B cell (primary cell): ENCODE data around the gene CCDC144A. TPM values are rescaled to one million over a fixed set of nuclear protein-coding genes. Genes with fewer than 3 reads are reported as not detected.
"Not testable (repeated sequence)": the region's sequence is repeated elsewhere in the genome, so short reads cannot be mapped to it uniquely, and the experiment has no call there.

Experiments
- ATAC-seq: fragments of 200-7000 bp; cut with Tn5 transposase; one replicate; pipeline ENCODE4 v1.10.0; 2021; ENCODE audit warnings: low read depth, mild to moderate bottlenecking, moderate number of reproducible peaks, moderate library complexity
- CTCF ChIA-PET: fragments of 350-600 bp; sonication (Branson Sonifier 250); formaldehyde crosslinking; loops from one replicate; lab custom pipeline; 2021; ENCODE audit warnings: antibody characterized with exemption, inconsistent platforms; lab: Charles Lee
- POLR2A ChIA-PET: fragments of 350-600 bp; sonication (Branson Sonifier 250); formaldehyde crosslinking; loops from one replicate; lab custom pipeline; 2021; ENCODE audit warnings: antibody characterized with exemption; lab: Charles Lee
- DNase-seq: peaks from one replicate; pipeline ENCODE4 v3.0.0; 2013
- H2AFZ ChIP-seq: 2 replicates; pipeline ENCODE4 v1.6.1; 2012; ENCODE audit warnings: mild to moderate bottlenecking, low read depth, low read length; ENCODE audit not compliant: insufficient read depth, poor library complexity, severe bottlenecking
- H3K27ac ChIP-seq, 2 donors: 1 replicate in 1 of 2; 2 replicates in 1 of 2; pipeline ENCODE4 v1.5.1; 2012 to 2013; ENCODE audit warnings: low read length in 2 of 2, mild to moderate bottlenecking in 2 of 2, moderate library complexity in 1 of 2
- H3K27me3 ChIP-seq, 4 experiments: fragments of 200-600 bp in 1 of 4; sonication (generic) in 1 of 4; replicated peaks in 1 of 4; 1 replicate in 2 of 4; 2 replicates in 2 of 4; pipeline versions ENCODE4 v1.6.1 to v1.7.0; 2013 to 2016; ENCODE audit warnings: low read length in 3 of 4, mild to moderate bottlenecking in 2 of 4, mixed read lengths in 1 of 4, moderate library complexity in 1 of 4; ENCODE audit not compliant: insufficient read depth in 4 of 4, control insufficient read depth in 3 of 4; ENCODE audit errors: control extremely low read depth in 1 of 4
- H3K36me3 ChIP-seq, 2 experiments: replicated peaks in 1 of 2; 1 replicate in 1 of 2; 2 replicates in 1 of 2; pipeline versions ENCODE4 v1.6.1 to v1.7.1; 2013; ENCODE audit warnings: low read length in 1 of 2; ENCODE audit not compliant: insufficient read depth in 2 of 2, control insufficient read depth in 1 of 2; ENCODE audit errors: control extremely low read depth in 1 of 2, extremely low read depth in 1 of 2
- H3K4me1 ChIP-seq, 2 donors: fragments of 200-600 bp in 1 of 2; sonication (generic) in 1 of 2; 1 replicate in 1 of 2; 2 replicates in 1 of 2; pipeline versions ENCODE4 v1.5.1 to v1.6.1; 2013 to 2017; ENCODE audit warnings: low read length in 2 of 2; ENCODE audit not compliant: control insufficient read depth in 2 of 2, insufficient read depth in 2 of 2
- H3K4me2 ChIP-seq: replicated peaks from 2 replicates; pipeline ENCODE3; 2012; ENCODE audit warnings: mild to moderate bottlenecking, low read depth, low read length; ENCODE audit not compliant: poor library complexity, severe bottlenecking
- H3K4me3 ChIP-seq, 5 experiments: fragments of 200-600 bp in 1 of 5; sonication (generic) in 1 of 5; 1 replicate in 3 of 5; 2 replicates in 2 of 5; pipeline versions ENCODE4 v1.5.1 to v1.7.0; 2011 to 2016; ENCODE audit warnings: low read length in 4 of 5, mild to moderate bottlenecking in 4 of 5, low read depth in 2 of 5, control low read depth in 1 of 5, moderate library complexity in 1 of 5; ENCODE audit not compliant: insufficient read depth in 1 of 5; ENCODE audit errors: control extremely low read depth in 1 of 5, extremely low read depth in 1 of 5
- H3K79me2 ChIP-seq: fragments of 200-600 bp; sonication (generic); one replicate; pipeline ENCODE4 v1.6.0; 2016; ENCODE audit warnings: low read length; ENCODE audit not compliant: control insufficient read depth, insufficient read depth
- H3K9ac ChIP-seq: fragments of 200-600 bp; sonication (generic); 2 replicates; pipeline ENCODE4 v1.6.1; 2017; ENCODE audit warnings: mild to moderate bottlenecking, low read length, moderate library complexity
- H3K9me3 ChIP-seq, 3 donors: one replicate each; pipeline versions ENCODE4 v1.6.1 to v1.7.1; 2013; ENCODE audit warnings: low read length in 2 of 3; ENCODE audit not compliant: control insufficient read depth in 2 of 3, insufficient read depth in 1 of 3; ENCODE audit errors: control extremely low read depth in 1 of 3
- H4K20me1 ChIP-seq: 2 replicates; pipeline ENCODE4 v1.6.0; 2012; ENCODE audit warnings: mild to moderate bottlenecking, low read length; ENCODE audit not compliant: insufficient read depth, control insufficient read depth, poor library complexity, severe bottlenecking
- H3K27ac Mint-ChIP-seq: one replicate; pipeline ENCODE4 v1.8.0; 2021; ENCODE audit warnings: mixed read lengths
- H3K27me3 Mint-ChIP-seq: one replicate; pipeline ENCODE4 v1.8.0; 2021; ENCODE audit warnings: mixed read lengths
- H3K4me1 Mint-ChIP-seq: one replicate; pipeline ENCODE4 v1.8.0; 2021; ENCODE audit warnings: mixed read lengths
- H3K4me3 Mint-ChIP-seq: one replicate; pipeline ENCODE4 v1.8.0; 2021; ENCODE audit warnings: mixed read lengths
- H3K9me3 Mint-ChIP-seq: one replicate; pipeline ENCODE4 v1.8.0; 2022; ENCODE audit warnings: mixed read lengths; ENCODE audit not compliant: insufficient read depth
- WGBS: methylation state at CpG from one replicate; pipeline ENCODE4 v1.1.5; 2013; ENCODE audit warnings: missing lambda C conversion rate; ENCODE audit not compliant: insufficient coverage; 5-methylcytosine and 5-hydroxymethylcytosine counted together
- intact Hi-C: fragments of 100-400 bp; cut with micrococcal nuclease; formaldehyde crosslinking; loops from one replicate; pipeline ENCODE4 v1.10.0; 2022
- polyA plus RNA-seq: library from polyadenylated mRNA; depleted of rRNA; stranded (reverse); fragments of >200 nt; gene quantifications from 2 replicates; pipeline ENCODE4 v1.2.3, GENCODE V29; 2012
- total RNA-seq, 2 donors: library from RNA; stranded (reverse); fragments of 120-200 nt in 1 of 2; gene quantifications; 1 replicate in 1 of 2; 2 replicates in 1 of 2; pipeline versions ENCODE4 v1.2.3 to v1.2.4, GENCODE V29; 2013 to 2022
- TF ChIP-seq, protein P1 (sequence below): fragments of 200-600 bp; IDR thresholded peaks from one replicate; pipeline ENCODE4 v1.8.0; 2022; ENCODE audit warnings: antibody characterized with exemption, mild to moderate bottlenecking

Gene CCDC144A
- total and polyA plus RNA-seq, 2 donors (not counting 1 experiment from before 2014, with no cell fraction given): 4.8 TPM; not detected in 1

DNA sequence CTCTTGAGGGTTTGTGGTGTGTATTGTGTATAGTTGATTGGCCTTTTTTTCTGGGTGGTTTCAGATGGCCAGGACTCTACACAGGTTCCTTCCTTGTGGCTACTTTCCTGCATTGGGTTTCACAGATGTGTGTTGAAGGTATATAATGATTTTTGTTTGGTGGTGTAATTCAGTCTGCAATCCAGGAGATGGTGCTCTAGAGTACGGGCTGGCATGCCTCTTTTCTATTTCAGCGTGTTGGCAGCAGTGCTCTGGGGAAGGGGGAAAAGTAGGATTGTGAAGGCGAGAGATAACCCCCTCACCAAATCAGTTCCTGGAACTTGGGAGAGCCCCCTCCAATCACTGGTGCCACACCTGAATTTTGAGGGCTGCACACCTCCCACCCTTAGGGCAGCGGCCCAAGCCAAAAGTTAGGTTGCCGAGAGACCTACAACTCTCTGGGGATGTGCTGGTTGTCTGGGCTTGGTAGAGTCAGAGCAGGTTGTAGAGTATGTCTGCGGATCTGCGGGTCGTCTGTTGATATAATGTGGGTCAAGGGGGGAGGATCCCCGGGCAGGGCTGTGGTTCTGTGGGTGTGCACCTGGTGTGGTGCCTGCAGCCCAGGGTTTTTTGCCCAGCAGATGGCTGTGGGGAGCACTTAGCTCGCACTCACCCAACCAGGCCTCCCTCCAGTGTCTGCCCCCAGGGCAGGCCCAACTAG, 61.3 kb downstream of the CCDC144A start:
- H3K36me3 ChIP-seq, H3K4me1 ChIP-seq, H3K4me2 ChIP-seq, H3K79me2 ChIP-seq, H4K20me1 ChIP-seq, H3K4me1 Mint-ChIP-seq, intact Hi-C loops, CTCF ChIA-PET, POLR2A ChIA-PET, H3K9me3 ChIP-seq, H3K9ac ChIP-seq, H3K9me3 Mint-ChIP-seq, H2AFZ ChIP-seq, H3K4me3 ChIP-seq, H3K27me3 ChIP-seq, H3K27ac ChIP-seq: not testable (repeated sequence)
- H3K27me3 Mint-ChIP-seq: peaks cover 14% of the 10 kb centered on the region
- TF ChIP-seq, protein P1, sequence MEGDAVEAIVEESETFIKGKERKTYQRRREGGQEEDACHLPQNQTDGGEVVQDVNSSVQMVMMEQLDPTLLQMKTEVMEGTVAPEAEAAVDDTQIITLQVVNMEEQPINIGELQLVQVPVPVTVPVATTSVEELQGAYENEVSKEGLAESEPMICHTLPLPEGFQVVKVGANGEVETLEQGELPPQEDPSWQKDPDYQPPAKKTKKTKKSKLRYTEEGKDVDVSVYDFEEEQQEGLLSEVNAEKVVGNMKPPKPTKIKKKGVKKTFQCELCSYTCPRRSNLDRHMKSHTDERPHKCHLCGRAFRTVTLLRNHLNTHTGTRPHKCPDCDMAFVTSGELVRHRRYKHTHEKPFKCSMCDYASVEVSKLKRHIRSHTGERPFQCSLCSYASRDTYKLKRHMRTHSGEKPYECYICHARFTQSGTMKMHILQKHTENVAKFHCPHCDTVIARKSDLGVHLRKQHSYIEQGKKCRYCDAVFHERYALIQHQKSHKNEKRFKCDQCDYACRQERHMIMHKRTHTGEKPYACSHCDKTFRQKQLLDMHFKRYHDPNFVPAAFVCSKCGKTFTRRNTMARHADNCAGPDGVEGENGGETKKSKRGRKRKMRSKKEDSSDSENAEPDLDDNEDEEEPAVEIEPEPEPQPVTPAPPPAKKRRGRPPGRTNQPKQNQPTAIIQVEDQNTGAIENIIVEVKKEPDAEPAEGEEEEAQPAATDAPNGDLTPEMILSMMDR: peak; percentile 67
- DNase-seq (peak; percentile 58), ATAC-seq (peak; percentile 87)
- peak overlapping the region; percentile 28 for H3K27ac Mint-ChIP-seq
- WGBS: no CpG with 5 or more reads among the region's 10 CpGs
- H3K4me3 Mint-ChIP-seq: peak overlapping the region; percentile 75

DNA sequence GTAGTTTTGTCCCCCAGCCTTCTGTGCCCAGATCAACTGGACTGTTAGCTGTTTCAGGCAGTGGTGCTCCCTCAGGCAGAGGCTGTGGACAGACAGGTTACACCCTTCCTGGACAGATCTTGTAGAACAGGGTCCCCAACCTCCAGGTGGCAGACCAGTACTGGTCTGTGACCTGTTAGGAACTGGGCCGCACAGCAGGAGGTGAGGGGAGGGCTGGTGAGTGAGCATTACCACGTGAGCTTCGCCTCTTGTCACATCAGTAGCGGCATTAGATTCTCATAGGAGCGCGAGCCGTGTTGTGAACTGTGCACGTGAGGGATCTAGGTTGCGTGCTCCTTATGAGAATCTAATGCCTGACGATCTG, 61.9 kb downstream of the CCDC144A start:
- WGBS: no CpG with 5 or more reads among the region's 10 CpGs
- H3K27ac Mint-ChIP-seq, H3K4me2 ChIP-seq, H4K20me1 ChIP-seq, H3K4me1 ChIP-seq, H3K9me3 ChIP-seq, H3K4me3 ChIP-seq, H3K36me3 ChIP-seq, H3K9ac ChIP-seq, POLR2A ChIA-PET, H3K4me1 Mint-ChIP-seq, H2AFZ ChIP-seq, CTCF ChIA-PET, intact Hi-C loops, H3K9me3 Mint-ChIP-seq, H3K27ac ChIP-seq, H3K4me3 Mint-ChIP-seq, H3K79me2 ChIP-seq, DNase-seq, H3K27me3 ChIP-seq: not testable (repeated sequence)
- peak; percentile 9 for ATAC-seq
- peaks cover 12% of the 10 kb centered on the region for H3K27me3 Mint-ChIP-seq

DNA sequence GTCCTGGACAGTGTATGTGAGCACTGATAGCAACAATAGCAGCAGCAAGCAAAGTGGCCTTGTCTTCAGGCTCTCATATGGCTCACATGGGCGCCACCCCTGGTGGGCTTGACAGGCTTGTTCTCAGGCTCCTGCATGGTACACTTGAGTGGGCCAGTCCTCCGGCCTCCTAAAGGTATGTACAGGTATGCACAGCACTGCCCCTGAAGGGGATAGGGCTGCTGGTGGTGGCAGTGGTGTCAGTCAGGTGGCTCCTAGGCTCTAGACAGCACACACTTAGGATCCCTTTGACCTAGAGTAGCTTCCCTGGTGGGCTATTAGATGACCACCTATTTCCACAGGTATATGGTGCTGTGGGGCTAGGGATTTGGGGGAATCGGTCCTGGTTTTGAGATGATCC, 67.5 kb downstream of the CCDC144A start:
- H3K27ac ChIP-seq, H3K9me3 ChIP-seq, H3K27me3 Mint-ChIP-seq, H3K4me1 ChIP-seq, H3K4me2 ChIP-seq, H3K4me3 Mint-ChIP-seq, H3K9ac ChIP-seq, DNase-seq, H3K9me3 Mint-ChIP-seq, H3K27ac Mint-ChIP-seq, H3K4me3 ChIP-seq, H3K79me2 ChIP-seq, H2AFZ ChIP-seq, POLR2A ChIA-PET, H4K20me1 ChIP-seq, ATAC-seq, H3K4me1 Mint-ChIP-seq, H3K36me3 ChIP-seq, intact Hi-C loops, H3K27me3 ChIP-seq, CTCF ChIA-PET: not testable (repeated sequence)
- no CpG with 5 or more reads among the region's 3 CpGs for WGBS
